GM23248 (cell line): Measurements from ENCODE around the gene ANKS1B. TPM values are rescaled to one million over a fixed set of nuclear protein-coding genes. Genes with fewer than 3 reads are reported as not detected.

Experiments
- DNase-seq: peaks from one replicate; pipeline ENCODE4 v3.0.0-alpha.2; 2015
- H2AFZ ChIP-seq: fragments of 200-600 bp; sonication (generic); 2 replicates; pipeline ENCODE4 v1.6.1; 2016; ENCODE audit warnings: antibody characterized with exemption
- H3F3A ChIP-seq: fragments of 200-600 bp; sonication (generic); 2 replicates; pipeline ENCODE4 v1.6.1; 2016; ENCODE audit warnings: mild to moderate bottlenecking, antibody characterized with exemption, mixed run types; ENCODE audit not compliant: insufficient read depth
- H3K27ac ChIP-seq: fragments of 200-600 bp; sonication (generic); 2 replicates; pipeline ENCODE4 v1.5.1; 2016; ENCODE audit warnings: mild to moderate bottlenecking
- H3K27me3 ChIP-seq: fragments of 200-600 bp; sonication (generic); replicated peaks from 2 replicates; pipeline ENCODE4 v1.6.1; 2016; ENCODE audit warnings: mild to moderate bottlenecking; ENCODE audit not compliant: insufficient read depth
- H3K36me3 ChIP-seq: fragments of 200-600 bp; sonication (generic); 2 replicates; pipeline ENCODE4 v1.6.1; 2016; ENCODE audit warnings: low read depth, mild to moderate bottlenecking
- H3K4me1 ChIP-seq: fragments of 200-600 bp; sonication (generic); 2 replicates; pipeline ENCODE4 v1.6.1; 2016; ENCODE audit warnings: mild to moderate bottlenecking; ENCODE audit not compliant: insufficient read depth
- H3K4me2 ChIP-seq: fragments of 200-600 bp; sonication (generic); one replicate; pipeline ENCODE4 v1.6.1; 2016; ENCODE audit warnings: mild to moderate bottlenecking; ENCODE audit not compliant: unreplicated experiment
- H3K4me3 ChIP-seq: fragments of 200-600 bp; sonication (generic); 2 replicates; pipeline ENCODE4 v1.5.1; 2016; ENCODE audit warnings: mild to moderate bottlenecking
- H3K79me2 ChIP-seq: fragments of 200-600 bp; sonication (generic); 2 replicates; pipeline ENCODE4 v1.6.1; 2016; ENCODE audit warnings: mild to moderate bottlenecking; ENCODE audit not compliant: insufficient read depth
- H3K9ac ChIP-seq: fragments of 200-600 bp; sonication (generic); 2 replicates; pipeline ENCODE4 v1.6.1; 2016; ENCODE audit warnings: mild to moderate bottlenecking
- H3K9me2 ChIP-seq: fragments of 200-600 bp; sonication (generic); 2 replicates; pipeline ENCODE4 v1.6.1; 2016; ENCODE audit warnings: mixed run types, mild to moderate bottlenecking, moderate library complexity; ENCODE audit not compliant: insufficient read depth
- H3K9me3 ChIP-seq: fragments of 200-600 bp; sonication (generic); one replicate; pipeline ENCODE4 v1.6.1; 2017; ENCODE audit warnings: low read depth
- H4K20me1 ChIP-seq: fragments of 200-600 bp; sonication (generic); 2 replicates; pipeline ENCODE4 v1.6.0; 2016; ENCODE audit not compliant: insufficient read depth
- EZH2 ChIP-seq: fragments of 200-600 bp; sonication (generic); IDR thresholded peaks from 2 replicates; pipeline ENCODE4 v1.6.1; 2018; ENCODE audit warnings: antibody characterized with exemption, mild to moderate bottlenecking; ENCODE audit not compliant: insufficient read depth, poor library complexity, severe bottlenecking
- EZH2phosphoT487 ChIP-seq: fragments of 200-600 bp; sonication (generic); IDR thresholded peaks from 2 replicates; pipeline ENCODE4 v1.6.1; 2018; ENCODE audit warnings: antibody characterized with exemption, moderate library complexity, mild to moderate bottlenecking, low read depth; ENCODE audit not compliant: insufficient read depth
- WGBS, 2 experiments: methylation state at CpG; one replicate each; pipeline ENCODE4 v1.1.6; 2015 to 2017; ENCODE audit warnings: low lambda C conversion rate in 2 of 2, low coverage in 1 of 2; ENCODE audit errors: missing lambda C conversion rate in 2 of 2; 5-methylcytosine and 5-hydroxymethylcytosine counted together
- in situ Hi-C: fragments of 300-500 bp; cut with MboI; formaldehyde crosslinking; loops from 2 replicates; pipeline ENCODE4 v1.15.0; 2020
- polyA plus RNA-seq: library from polyadenylated mRNA; unstranded; fragments of >200 nt; fragmentation: Nextera tagmentation; extraction: Ambion mirVana; gene quantifications from 2 replicates; pipeline ENCODE4 v1.2.1, GENCODE V29; 2016
- total RNA-seq: library from RNA; depleted of rRNA; stranded (reverse); fragments of >200 nt; shearing (Covaris generic); gene quantifications from 2 replicates; pipeline ENCODE4 v1.2.3, GENCODE V29; 2014

The ANKS1B gene
- total and polyA plus RNA-seq, 2 experiments from 2014 or later: not detected

DNA sequence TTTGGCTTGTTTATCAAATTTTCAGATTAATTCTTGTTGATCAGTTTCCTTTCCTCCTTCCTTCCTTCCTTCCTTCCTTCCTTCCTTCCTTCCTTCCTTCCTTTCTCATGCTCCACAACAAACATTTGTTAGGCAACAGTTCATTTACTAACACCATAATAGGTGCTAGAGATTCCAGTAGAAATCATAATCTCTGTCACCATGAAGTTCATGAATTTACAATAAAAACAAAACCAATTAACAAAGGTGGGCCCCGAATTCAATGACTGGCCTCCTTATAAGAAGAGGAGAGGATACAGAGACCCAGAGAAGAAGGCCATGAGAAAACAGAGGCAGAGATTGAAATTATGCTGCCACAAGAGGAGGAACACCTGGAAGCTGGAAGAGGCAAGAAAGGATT lies 604.0 kb downstream of the ANKS1B start:
- no peak for TF ChIP-seq EZH2
- no peak for TF ChIP-seq EZH2phosphoT487
- Histone ChIP-seq H3F3A (no peaks in the 10 kb centered on the region), H3K36me3 (no peaks in the 10 kb centered on the region), H3K4me2 (no peak overlapping the region), H3K79me2 (no peaks in the 10 kb centered on the region), H3K27me3 (no peaks in the 10 kb centered on the region), H3K4me1 (no peaks in the 10 kb centered on the region), H2AFZ (no peak overlapping the region), H3K9me2 (no peaks in the 10 kb centered on the region), H3K9ac (no peak overlapping the region), H3K4me3 (no peak overlapping the region), H3K9me3 (no peaks in the 10 kb centered on the region), H4K20me1 (no peaks in the 10 kb centered on the region), H3K27ac (no peak overlapping the region)
- in situ Hi-C loops: no loop called here
- 37 to 38% methylated on average over 1 of the region's 1 CpG for WGBS, 2 experiments
- DNase-seq: no peak

DNA sequence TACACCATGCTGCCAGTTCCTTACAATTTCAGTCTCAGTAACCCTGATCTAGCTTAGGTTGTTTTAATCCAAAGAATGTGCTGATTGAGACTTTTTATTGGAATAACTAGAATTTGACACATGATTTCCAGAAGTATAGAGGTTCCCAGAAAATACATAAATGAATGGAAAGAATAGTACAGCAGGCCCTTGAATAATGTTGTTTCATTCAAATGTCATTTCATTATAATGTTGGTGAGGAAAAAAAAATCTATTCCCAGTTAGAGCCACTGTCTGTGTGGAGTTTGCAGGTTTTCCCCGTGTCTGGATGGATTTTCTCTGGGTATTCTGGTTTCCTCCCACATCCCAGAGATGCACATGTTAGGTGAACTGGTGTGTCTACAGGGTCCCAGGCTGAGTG lies 610.7 kb downstream of the ANKS1B start:
- in situ Hi-C loops: no loop called here
- WGBS, 2 experiments: 33 to 41% methylated on average over 1 of the region's 1 CpG
- TF ChIP-seq EZH2phosphoT487 (no peak), EZH2 (no peak)

DNA sequence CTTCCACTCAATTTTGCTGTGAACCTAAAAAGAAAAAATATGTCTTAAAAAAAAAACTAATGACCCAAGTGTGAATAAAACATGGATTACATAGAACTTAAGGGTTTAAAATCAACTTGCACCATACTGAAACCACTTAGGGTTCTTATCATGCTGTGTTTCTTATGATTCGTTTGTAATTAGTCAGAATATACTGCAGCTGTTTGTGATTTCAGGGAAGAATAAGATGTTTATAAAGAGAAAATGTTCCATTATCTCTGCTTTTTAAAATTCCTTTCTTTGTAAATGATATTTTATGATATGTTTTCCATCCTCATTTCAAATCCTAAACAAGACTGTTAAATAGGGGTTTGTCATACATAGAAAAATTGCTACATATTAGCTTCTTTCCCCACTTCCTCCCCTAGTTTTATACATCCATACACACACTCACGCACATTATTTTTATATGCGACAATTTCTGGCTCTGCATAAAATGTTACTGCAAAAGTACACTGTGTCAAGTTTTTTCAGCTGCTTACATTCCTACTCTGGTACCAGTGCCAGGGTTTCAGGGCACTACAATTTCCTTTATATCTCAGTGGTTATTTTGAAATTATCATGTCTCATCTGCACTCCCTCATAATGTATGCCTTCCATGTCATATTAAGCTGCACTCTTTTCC lies 612.3 kb downstream of the ANKS1B start:
- Histone ChIP-seq H3K4me3 (no peak overlapping the region), H3K79me2 (no peaks in the 10 kb centered on the region), H3K36me3 (no peaks in the 10 kb centered on the region), H3K9me2 (no peaks in the 10 kb centered on the region), H4K20me1 (no peaks in the 10 kb centered on the region), H2AFZ (no peak overlapping the region), H3K4me1 (no peaks in the 10 kb centered on the region), H3K27ac (no peak overlapping the region), H3F3A (no peaks in the 10 kb centered on the region), H3K4me2 (no peak overlapping the region), H3K9me3 (no peaks in the 10 kb centered on the region), H3K27me3 (no peaks in the 10 kb centered on the region), H3K9ac (no peak overlapping the region)
- 26 to 36% methylated on average over 3 of the region's 3 CpGs for WGBS, 2 experiments
- TF ChIP-seq EZH2 (no peak), EZH2phosphoT487 (no peak)
- no peak for DNase-seq
- in situ Hi-C loops: no loop called here

More for the DNA sequence above, 610.7 kb downstream of the ANKS1B start:
- Histone ChIP-seq H3K27ac (no peak overlapping the region), H3K27me3 (no peaks in the 10 kb centered on the region), H3K4me1 (no peaks in the 10 kb centered on the region), H2AFZ (no peak overlapping the region), H3K9ac (no peak overlapping the region), H3K9me3 (no peaks in the 10 kb centered on the region), H3K9me2 (no peaks in the 10 kb centered on the region), H3K79me2 (no peaks in the 10 kb centered on the region), H4K20me1 (no peaks in the 10 kb centered on the region), H3K4me2 (no peak overlapping the region), H3F3A (no peaks in the 10 kb centered on the region), H3K4me3 (no peak overlapping the region), H3K36me3 (no peaks in the 10 kb centered on the region)
- DNase-seq: no peak

DNA sequence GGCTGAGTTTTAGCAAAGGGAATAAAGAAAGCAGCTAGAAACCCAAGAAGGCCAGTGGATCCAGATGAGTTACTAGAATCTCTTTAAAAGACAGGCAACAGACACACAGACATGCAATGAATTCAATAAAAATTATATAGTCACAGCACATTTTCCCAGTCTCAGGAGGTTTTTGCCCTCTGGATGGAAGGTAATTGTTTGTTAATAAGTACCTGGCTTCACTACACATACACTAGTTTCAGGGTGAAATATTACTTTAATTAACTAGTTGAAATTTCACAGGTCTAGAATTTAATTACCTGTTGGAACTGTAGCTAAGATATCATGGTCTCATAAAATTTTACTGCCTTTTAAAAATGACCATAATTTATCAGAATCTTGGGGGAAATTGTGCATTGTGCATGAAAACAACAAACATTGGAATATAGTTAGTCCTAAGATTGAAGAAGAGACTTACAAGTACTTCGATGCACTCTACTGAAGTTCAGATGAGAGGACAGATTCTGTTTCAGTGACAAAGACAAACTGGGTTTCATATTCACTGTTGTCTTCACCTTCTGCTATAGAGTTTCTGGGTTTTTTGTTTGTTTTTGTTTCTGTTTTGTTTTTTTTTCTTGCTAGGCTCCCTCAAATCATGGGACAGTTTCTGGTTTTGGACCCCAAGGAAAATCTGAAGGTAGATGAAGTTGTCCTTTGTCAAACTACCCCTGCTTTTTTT lies 614.2 kb downstream of the ANKS1B start:
- Histone ChIP-seq H3K9ac (no peak overlapping the region), H3K79me2 (no peaks in the 10 kb centered on the region), H3K4me2 (no peak overlapping the region), H3K9me3 (no peaks in the 10 kb centered on the region), H3K4me1 (no peaks in the 10 kb centered on the region), H3K4me3 (no peak overlapping the region), H3K27me3 (no peaks in the 10 kb centered on the region), H3F3A (no peaks in the 10 kb centered on the region), H3K9me2 (no peaks in the 10 kb centered on the region), H3K27ac (no peak overlapping the region), H3K36me3 (no peaks in the 10 kb centered on the region), H4K20me1 (no peaks in the 10 kb centered on the region), H2AFZ (no peak overlapping the region)
- no peak for DNase-seq
- 39 to 65% methylated on average over 1 of the region's 1 CpG for WGBS, 2 experiments
- in situ Hi-C loops: no loop called here
- TF ChIP-seq EZH2phosphoT487: no peak
- no peak for TF ChIP-seq EZH2
